H9 (cell line): ENCODE data around the gene ARHGAP31. TPM values are rescaled to one million over a fixed set of nuclear protein-coding genes. Genes with fewer than 3 reads are reported as not detected.

ENCODE experiments used
- DNase-seq: peaks from one replicate; pipeline ENCODE4 v3.0.0-alpha.2; 2017
- H2AFZ ChIP-seq: one replicate; pipeline ENCODE4 v1.6.1; 2013; ENCODE audit warnings: mild to moderate bottlenecking, low read length, control low read depth, moderate library complexity
- H2AK5ac ChIP-seq: 2 replicates; pipeline ENCODE4 v1.6.1; 2013; ENCODE audit warnings: low read length, control low read depth, mixed read lengths; ENCODE audit not compliant: insufficient read length
- H2BK120ac ChIP-seq: one replicate; pipeline ENCODE4 v1.6.1; 2013; ENCODE audit warnings: low read depth, mild to moderate bottlenecking, low read length, control low read depth, inconsistent platforms; ENCODE audit not compliant: poor library complexity, severe bottlenecking
- H2BK12ac ChIP-seq: 2 replicates; pipeline ENCODE4 v1.6.1; 2013; ENCODE audit warnings: low read length, control low read depth, mixed read lengths, low read depth; ENCODE audit not compliant: insufficient read length
- H2BK15ac ChIP-seq: 2 replicates; pipeline ENCODE4 v1.6.1; 2013; ENCODE audit warnings: low read depth, low read length, control low read depth
- H2BK20ac ChIP-seq: one replicate; pipeline ENCODE4 v1.6.1; 2013; ENCODE audit warnings: low read depth, mild to moderate bottlenecking, low read length, control low read depth, inconsistent platforms; ENCODE audit not compliant: poor library complexity, severe bottlenecking
- H2BK5ac ChIP-seq: 2 replicates; pipeline ENCODE4 v1.6.1; 2013; ENCODE audit warnings: low read length, control low read depth, mixed read lengths; ENCODE audit not compliant: insufficient read length
- H3K14ac ChIP-seq: 2 replicates; pipeline ENCODE4 v1.6.1; 2013; ENCODE audit warnings: low read length, control low read depth; ENCODE audit not compliant: insufficient read depth
- H3K18ac ChIP-seq: 2 replicates; pipeline ENCODE4 v1.6.1; 2013; ENCODE audit warnings: low read depth, mild to moderate bottlenecking, mixed read lengths, low read length, control low read depth; ENCODE audit not compliant: insufficient read length
- H3K23ac ChIP-seq: 2 replicates; pipeline ENCODE4 v1.6.1; 2013; ENCODE audit warnings: low read length, control low read depth, mixed read lengths, low read depth; ENCODE audit not compliant: insufficient read length
- H3K23me2 ChIP-seq: 2 replicates; pipeline ENCODE4 v1.6.1; 2013; ENCODE audit warnings: low read depth, mild to moderate bottlenecking, mixed read lengths, low read length, control low read depth; ENCODE audit not compliant: insufficient read length, poor library complexity, severe bottlenecking
- H3K27ac ChIP-seq: 2 replicates; pipeline ENCODE4 v1.5.1; 2013; ENCODE audit warnings: low read length, control low read depth, mixed read lengths, low read depth; ENCODE audit not compliant: insufficient read length
- H3K27me3 ChIP-seq: 2 replicates; pipeline ENCODE4 v1.6.1; 2013; ENCODE audit warnings: low read length, control low read depth, inconsistent platforms; ENCODE audit not compliant: insufficient read depth
- H3K4ac ChIP-seq: 2 replicates; pipeline ENCODE4 v1.6.1; 2013; ENCODE audit warnings: low read depth, mild to moderate bottlenecking, control low read depth, inconsistent platforms, low read length, moderate library complexity
- H3K4me1 ChIP-seq: 2 replicates; pipeline ENCODE4 v1.6.1; 2013; ENCODE audit warnings: low read length, control low read depth, inconsistent platforms; ENCODE audit not compliant: insufficient read depth
- H3K4me2 ChIP-seq: 2 replicates; pipeline ENCODE4 v1.6.1; 2013; ENCODE audit warnings: low read length, control low read depth, mixed read lengths; ENCODE audit not compliant: insufficient read length, insufficient read depth
- H3K56ac ChIP-seq: 2 replicates; pipeline ENCODE4 v1.6.1; 2013; ENCODE audit warnings: low read depth, mild to moderate bottlenecking, mixed read lengths, low read length, control low read depth; ENCODE audit not compliant: insufficient read length
- H3K79me1 ChIP-seq: 2 replicates; pipeline ENCODE4 v1.6.1; 2013; ENCODE audit warnings: low read depth, mild to moderate bottlenecking, moderate library complexity, low read length, control low read depth, inconsistent platforms; ENCODE audit not compliant: insufficient read depth, poor library complexity, severe bottlenecking
- H3K79me2 ChIP-seq: 2 replicates; pipeline ENCODE4 v1.6.1; 2013; ENCODE audit warnings: low read length, control low read depth, inconsistent platforms; ENCODE audit not compliant: insufficient read depth
- H3K9ac ChIP-seq: 2 replicates; pipeline ENCODE4 v1.6.1; 2013; ENCODE audit warnings: low read length, control low read depth, mixed read lengths; ENCODE audit not compliant: insufficient read length; ENCODE audit errors: extremely low read depth
- H3K9me3 ChIP-seq: one replicate; pipeline ENCODE4 v1.6.1; 2013; ENCODE audit warnings: low read depth, low read length, inconsistent platforms; ENCODE audit not compliant: control insufficient read depth
- H3T11ph ChIP-seq: one replicate; pipeline ENCODE4 v1.6.1; 2013; ENCODE audit warnings: mild to moderate bottlenecking, low read length, control low read depth, inconsistent platforms
- H4K20me1 ChIP-seq: one replicate; pipeline ENCODE4 v1.6.1; 2013; ENCODE audit not compliant: control insufficient read depth, insufficient read length, insufficient read depth
- H4K5ac ChIP-seq: 2 replicates; pipeline ENCODE4 v1.6.1; 2013; ENCODE audit warnings: low read depth, mild to moderate bottlenecking, mixed read lengths, low read length, control low read depth; ENCODE audit not compliant: insufficient read length
- H4K8ac ChIP-seq: replicated peaks from 2 replicates; pipeline ENCODE4 v1.6.1; 2013; ENCODE audit warnings: low read length, control low read depth, mixed read lengths, low read depth; ENCODE audit not compliant: insufficient read length
- H4K91ac ChIP-seq: 2 replicates; pipeline ENCODE4 v1.6.1; 2013; ENCODE audit warnings: low read depth, mild to moderate bottlenecking, moderate library complexity, mixed read lengths, low read length, control low read depth; ENCODE audit not compliant: insufficient read length
- H3K27ac Mint-ChIP-seq, 3 experiments: 2 replicates in 2 of 3; 3 replicates in 1 of 3; pipeline ENCODE4 v1.8.0; 2020 to 2021; ENCODE audit warnings: mixed read lengths in 3 of 3, mild to moderate bottlenecking in 1 of 3, moderate library complexity in 1 of 3
- H3K27me3 Mint-ChIP-seq: 2 replicates; pipeline ENCODE4 v1.8.0; 2021; ENCODE audit warnings: low read depth, mild to moderate bottlenecking, moderate library complexity, mixed read lengths
- H3K36me3 Mint-ChIP-seq, 3 experiments: 2 replicates in 2 of 3; 3 replicates in 1 of 3; pipeline ENCODE4 v1.8.0; 2020 to 2021; ENCODE audit warnings: low read depth in 3 of 3, mixed read lengths in 3 of 3; ENCODE audit not compliant: insufficient read depth in 1 of 3
- H3K4me1 Mint-ChIP-seq, 2 experiments: 2 replicates each; pipeline ENCODE4 v1.8.0; 2020; ENCODE audit warnings: mixed read lengths in 2 of 2
- H3K4me3 Mint-ChIP-seq, 2 experiments: 2 replicates in 1 of 2; 3 replicates in 1 of 2; pipeline ENCODE4 v1.8.0; 2020 to 2021; ENCODE audit warnings: mild to moderate bottlenecking in 2 of 2, mixed read lengths in 2 of 2, moderate library complexity in 1 of 2
- H3K9me3 Mint-ChIP-seq, 2 experiments: 2 replicates in 1 of 2; 3 replicates in 1 of 2; pipeline ENCODE4 v1.8.0; 2020; ENCODE audit warnings: mild to moderate bottlenecking in 2 of 2, mixed read lengths in 2 of 2, moderate library complexity in 1 of 2
- CTCF ChIP-seq: fragments of 200-600 bp; sonication (generic); conservative IDR thresholded peaks from 3 replicates; pipeline ENCODE4 v1.8.0; 2021; ENCODE audit warnings: antibody characterized with exemption, mild to moderate bottlenecking
- WGBS: extraction: QIAGEN DNeasy Blood & Tissue Kit; methylation state at CpG from one replicate; pipeline ENCODE4 v1.1.7; 2013; ENCODE audit warnings: missing lambda C conversion rate, low lambda C conversion rate, mixed read lengths; ENCODE audit not compliant: insufficient read length; ENCODE audit errors: extremely low coverage; 5-methylcytosine and 5-hydroxymethylcytosine counted together
- total RNA-seq: library from RNA; stranded (reverse); gene quantifications from 2 replicates; pipeline ENCODE4 v1.2.1, GENCODE V29; 2021

ARHGAP31 gene
- total RNA-seq, 1 experiment from 2014 or later = 2.2 TPM

GRCh38 chr3:119255214-119255613 is 39.0 kb upstream of the ARHGAP31 start:
- Histone ChIP-seq H3K27me3 (no peaks in the 10 kb centered on the region), H3T11ph (no peak overlapping the region), H4K8ac (no peak overlapping the region), H3K56ac (no peak overlapping the region), H2BK5ac (no peak overlapping the region), H3K9ac (no peak overlapping the region), H3K79me2 (no peaks in the 10 kb centered on the region), H3K18ac (no peak overlapping the region), H3K14ac (no peak overlapping the region), H2BK12ac (no peak overlapping the region), H3K23ac (no peak overlapping the region), H2AFZ (no peak overlapping the region), H3K4me2 (no peak overlapping the region), H3K27ac (no peak overlapping the region), H3K9me3 (no peaks in the 10 kb centered on the region), H2BK15ac (no peak overlapping the region), H4K20me1 (no peaks in the 10 kb centered on the region), H3K4ac (no peak overlapping the region), H3K23me2 (no peaks in the 10 kb centered on the region), H3K4me1 (peaks cover 7% of the 10 kb centered on the region; the same call in 1 of the 2 replicates), H3K79me1 (no peaks in the 10 kb centered on the region), H4K91ac (no peak overlapping the region), H4K5ac (no peak overlapping the region), H2BK20ac (no peak overlapping the region), H2AK5ac (no peak overlapping the region), H2BK120ac (no peak overlapping the region)
- no peak for TF ChIP-seq CTCF
- H3K4me1 Mint-ChIP-seq = peaks cover 42 to 46% of the 10 kb centered on the region in 2 experiments
- no peak for DNase-seq
- H3K4me3 Mint-ChIP-seq = no peak overlapping the region
- WGBS = no CpG with 5 or more reads among the region's 2 CpGs
- H3K9me3 Mint-ChIP-seq = peaks cover 2 to 5% of the 10 kb centered on the region in 2 experiments; a peak in 4 of 5 replicates
- 0 out of 7 replicates have a peak overlapping the region, but pooled peaks of 1 of the 3 experiments have one; percentile 94 for H3K27ac Mint-ChIP-seq
- H3K27me3 Mint-ChIP-seq = no peaks in the 10 kb centered on the region
- H3K36me3 Mint-ChIP-seq = peaks cover 0 to 22% (median 0%) of the 10 kb centered on the region in 3 experiments; a peak in 4 of 7 replicates
